NCI-H2107 (cell line): ENCODE results near the gene VAPA.
"Not testable (repeated sequence)": the region's sequence is repeated elsewhere in the genome, so short reads cannot be mapped to it uniquely, and the experiment has no call there.

Source experiments
- DNase-seq: peaks from one replicate; lab custom pipeline; 2025; lab: John Stamatoyannopoulos, UW

Gene VAPA

GRCh38 chr18:9886005-9886348 lies 27.8 kb upstream of the VAPA start:
- DNase-seq = no peak

- DNase-seq = no peak
Measured at GRCh38 chr18:9887992-9888391, 25.8 kb upstream of the VAPA start.

GRCh38 chr18:9890196-9890595 lies 23.6 kb upstream of the VAPA start:
- no peak for DNase-seq

- no peak for DNase-seq
Measured at GRCh38 chr18:9890957-9891356, 22.9 kb upstream of the VAPA start.

- DNase-seq = not testable (repeated sequence)
Measured at GRCh38 chr18:9891515-9891914, 22.3 kb upstream of the VAPA start.

GRCh38 chr18:9894454-9895068 lies 19.3 kb upstream of the VAPA start:
- DNase-seq = no peak

- no peak for DNase-seq
Measured at GRCh38 chr18:9897129-9897528, 16.7 kb upstream of the VAPA start.

- DNase-seq = not testable (repeated sequence)
Measured at GRCh38 chr18:9897787-9898291, 16.0 kb upstream of the VAPA start.

- DNase-seq = no peak
Measured at GRCh38 chr18:9898792-9899549, 14.8 kb upstream of the VAPA start.

- not testable (repeated sequence) for DNase-seq
Measured at GRCh38 chr18:9899550-9899930, 14.3 kb upstream of the VAPA start.

GRCh38 chr18:9900699-9901098 lies 13.1 kb upstream of the VAPA start:
- DNase-seq = no peak

GRCh38 chr18:9901377-9901776 lies 12.4 kb upstream of the VAPA start:
- DNase-seq = no peak

GRCh38 chr18:9902264-9902663 lies 11.6 kb upstream of the VAPA start:
- DNase-seq = not testable (repeated sequence)

GRCh38 chr18:9902832-9903231 lies 11.0 kb upstream of the VAPA start:
- no peak for DNase-seq

GRCh38 chr18:9905401-9905922 lies 8.4 kb upstream of the VAPA start:
- DNase-seq = no peak

GRCh38 chr18:9906481-9906880 lies 7.3 kb upstream of the VAPA start:
- no peak for DNase-seq

GRCh38 chr18:9907867-9908266 lies 5.9 kb upstream of the VAPA start:
- DNase-seq = no peak

- DNase-seq = no peak
Measured at GRCh38 chr18:9910071-9910470, 3.7 kb upstream of the VAPA start.

- no peak for DNase-seq
Measured at GRCh38 chr18:9910661-9911060, 3.2 kb upstream of the VAPA start.

- no peak for DNase-seq
Measured at GRCh38 chr18:9911226-9911625, 2.6 kb upstream of the VAPA start.

GRCh38 chr18:9912285-9912684 lies 1.5 kb upstream of the VAPA start:
- not testable (repeated sequence) for DNase-seq

- DNase-seq = no peak
Measured at GRCh38 chr18:9913151-9913525, 678 bp upstream of the VAPA start.

GRCh38 chr18:9914334-9914583 lies 443 bp downstream of the VAPA start:
- DNase-seq = no peak
